ENCODE results near the gene MTHFD2L. TPM values are rescaled to one million over a fixed set of nuclear protein-coding genes. Genes with fewer than 3 reads are reported as not detected.
A peak's percentile ranks its signal among the peaks of the same experiment; 100 is the strongest.

MTHFD2L gene
- total RNA-seq, 2 donors from 2014 or later, result 5.8 to 26.9 TPM

DNA sequence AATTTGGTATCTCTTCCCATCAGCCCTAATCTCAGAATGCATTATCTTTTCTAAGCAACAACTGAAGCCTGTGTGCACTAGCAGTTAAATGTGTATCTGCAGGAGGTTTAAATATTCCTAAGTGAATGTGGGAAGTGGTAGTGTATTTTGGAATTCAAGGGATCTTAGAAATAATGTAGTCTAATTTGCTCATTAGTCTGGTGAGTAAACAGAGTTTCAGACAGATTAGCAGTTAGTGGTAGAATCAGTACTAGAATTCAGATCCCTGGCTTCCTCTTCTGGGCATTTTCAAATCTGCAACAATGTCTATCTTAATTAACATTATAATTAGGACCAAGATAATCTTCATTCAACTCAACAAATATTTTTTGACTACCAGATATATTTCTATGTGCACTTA, 47.2 kb upstream of the MTHFD2L start:
- TF ChIP-seq, protein P1, sequence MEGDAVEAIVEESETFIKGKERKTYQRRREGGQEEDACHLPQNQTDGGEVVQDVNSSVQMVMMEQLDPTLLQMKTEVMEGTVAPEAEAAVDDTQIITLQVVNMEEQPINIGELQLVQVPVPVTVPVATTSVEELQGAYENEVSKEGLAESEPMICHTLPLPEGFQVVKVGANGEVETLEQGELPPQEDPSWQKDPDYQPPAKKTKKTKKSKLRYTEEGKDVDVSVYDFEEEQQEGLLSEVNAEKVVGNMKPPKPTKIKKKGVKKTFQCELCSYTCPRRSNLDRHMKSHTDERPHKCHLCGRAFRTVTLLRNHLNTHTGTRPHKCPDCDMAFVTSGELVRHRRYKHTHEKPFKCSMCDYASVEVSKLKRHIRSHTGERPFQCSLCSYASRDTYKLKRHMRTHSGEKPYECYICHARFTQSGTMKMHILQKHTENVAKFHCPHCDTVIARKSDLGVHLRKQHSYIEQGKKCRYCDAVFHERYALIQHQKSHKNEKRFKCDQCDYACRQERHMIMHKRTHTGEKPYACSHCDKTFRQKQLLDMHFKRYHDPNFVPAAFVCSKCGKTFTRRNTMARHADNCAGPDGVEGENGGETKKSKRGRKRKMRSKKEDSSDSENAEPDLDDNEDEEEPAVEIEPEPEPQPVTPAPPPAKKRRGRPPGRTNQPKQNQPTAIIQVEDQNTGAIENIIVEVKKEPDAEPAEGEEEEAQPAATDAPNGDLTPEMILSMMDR (IDR thresholded peaks at IDR 0.05), result no peak
- ATAC-seq (ENCODE audit: insufficient number of reproducible peaks, low FRiP score, low read depth), result no peak
- peak overlapping the region; percentile 82 to 85 for H3K27ac ChIP-seq

DNA sequence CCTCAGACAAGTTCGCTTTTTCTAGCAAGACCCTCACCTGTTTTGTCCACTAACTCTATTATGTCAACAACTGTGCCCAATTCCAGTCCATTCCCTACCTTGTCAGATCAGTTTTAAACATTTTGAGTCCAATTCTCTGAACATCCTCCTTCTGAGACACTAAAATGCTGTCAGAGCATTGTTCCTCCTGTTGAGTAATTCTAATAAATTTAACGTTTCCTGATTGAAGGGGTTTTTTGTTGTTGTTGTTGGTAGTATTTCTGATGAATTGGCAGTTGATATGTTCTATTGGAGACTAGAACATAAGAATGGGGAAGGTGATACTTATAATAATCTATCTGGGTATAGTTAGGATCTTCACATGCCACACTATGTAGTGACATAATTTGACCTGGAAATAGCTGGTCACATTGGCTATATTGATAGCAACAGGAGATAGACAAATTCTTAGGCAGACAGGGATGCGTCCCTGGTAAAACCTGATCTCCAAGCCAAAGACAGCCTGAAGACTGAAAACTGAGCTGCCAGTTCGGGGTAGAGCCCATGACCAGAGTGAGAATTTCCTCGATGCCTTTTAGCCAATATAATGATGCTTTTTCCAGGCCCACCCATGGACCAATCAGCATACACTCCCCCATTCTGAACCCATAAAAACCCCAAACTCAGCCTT, 46.5 kb upstream of the MTHFD2L start:
- ATAC-seq (ENCODE audit: insufficient number of reproducible peaks, low FRiP score, low read depth) (no peak), DNase-seq (ENCODE audit: low spot score) (no peak)
- Histone ChIP-seq H3K36me3 (no peaks in the 10 kb centered on the region), H3K9me3 (no peaks in the 10 kb centered on the region), H3K4me3 (no peak overlapping the region), H3K27me3 (replicated peaks; ENCODE audit: insufficient read depth) (no peaks in the 10 kb centered on the region), H3K4me1 (ENCODE audit: control insufficient read depth in 1 of 2, low read depth in 2 of 2) (peaks cover 20 to 55% of the 10 kb centered on the region in 2 donors), H3K27ac (peak overlapping the region; percentile 60 to 85)
- TF ChIP-seq, protein P1 (IDR thresholded peaks at IDR 0.05), result no peak

More for the DNA sequence above, 47.2 kb upstream of the MTHFD2L start:
- Histone ChIP-seq H3K27me3 (replicated peaks; ENCODE audit: insufficient read depth) (no peaks in the 10 kb centered on the region), H3K9me3 (no peaks in the 10 kb centered on the region), H3K4me1 (ENCODE audit: control insufficient read depth in 1 of 2, low read depth in 2 of 2) (peaks cover 24 to 60% of the 10 kb centered on the region in 2 donors), H3K36me3 (no peaks in the 10 kb centered on the region), H3K4me3 (no peak overlapping the region)
- no peak for DNase-seq (ENCODE audit: low spot score)

DNA sequence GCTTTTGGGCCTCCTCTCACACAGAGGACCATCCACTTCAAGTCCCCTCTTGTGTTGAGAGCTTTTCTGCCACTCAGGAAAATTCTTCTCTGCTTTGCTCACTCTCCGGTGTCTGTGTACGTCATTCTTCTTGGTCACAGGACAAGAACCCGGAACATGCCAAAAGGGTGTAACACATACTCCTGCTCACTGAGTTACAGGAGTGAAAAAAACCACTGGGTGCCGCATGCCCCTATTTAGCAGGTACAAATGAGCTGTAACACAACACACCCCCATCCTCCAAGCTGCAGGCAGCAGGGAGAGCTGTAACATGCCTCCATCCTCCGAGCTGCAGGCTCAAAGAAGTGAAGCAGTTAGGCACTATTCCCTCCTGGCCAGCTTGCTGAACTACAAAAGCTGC, 45.9 kb upstream of the MTHFD2L start:
- Histone ChIP-seq H3K4me3 (no peak overlapping the region), H3K36me3 (no peaks in the 10 kb centered on the region), H3K27me3 (replicated peaks; ENCODE audit: insufficient read depth) (no peaks in the 10 kb centered on the region), H3K27ac (peak overlapping the region; percentile 60 to 85), H3K9me3 (no peaks in the 10 kb centered on the region), H3K4me1 (ENCODE audit: control insufficient read depth in 1 of 2, low read depth in 2 of 2) (peaks cover 25 to 58% of the 10 kb centered on the region in 2 donors)
- ATAC-seq (ENCODE audit: insufficient number of reproducible peaks, low FRiP score, low read depth) (peak; percentile 61), DNase-seq (ENCODE audit: low spot score) (peak; percentile 50)
- TF ChIP-seq, protein P1 (IDR thresholded peaks at IDR 0.05), result no peak

DNA sequence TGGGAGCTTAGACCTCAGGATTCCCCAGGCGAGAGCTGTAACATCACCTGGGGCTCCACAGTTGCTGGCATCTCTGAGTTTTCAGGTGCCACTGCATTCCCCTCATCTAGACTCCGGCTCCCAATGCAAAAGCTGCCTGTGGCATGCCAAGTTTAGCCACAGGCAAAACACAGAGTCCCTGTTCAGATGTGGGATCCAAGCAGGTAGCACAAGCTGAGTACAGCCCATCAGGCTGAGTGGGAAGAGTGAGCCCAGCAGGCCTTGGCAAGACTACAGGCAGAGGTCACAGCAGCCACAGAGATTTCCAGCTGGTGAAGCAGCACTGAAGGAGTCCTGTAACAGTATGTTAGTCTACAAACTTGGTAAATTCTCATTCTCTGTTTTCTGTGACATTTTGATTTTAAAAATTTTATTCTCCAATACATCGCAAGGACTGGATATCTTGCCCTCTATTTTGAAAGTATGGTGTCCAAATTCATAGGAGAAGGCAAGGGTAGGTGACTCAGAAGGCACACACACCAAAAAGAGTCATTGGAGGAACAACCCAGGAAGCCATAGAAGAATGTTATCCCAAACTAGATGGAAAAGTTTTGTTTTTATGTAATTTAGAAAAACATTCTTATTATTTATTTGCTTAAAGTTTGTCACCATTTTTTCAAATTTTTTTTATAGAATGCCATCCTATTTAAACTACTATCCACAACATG, 45.4 kb upstream of the MTHFD2L start:
- no peak for ATAC-seq (ENCODE audit: insufficient number of reproducible peaks, low FRiP score, low read depth)

DNA sequence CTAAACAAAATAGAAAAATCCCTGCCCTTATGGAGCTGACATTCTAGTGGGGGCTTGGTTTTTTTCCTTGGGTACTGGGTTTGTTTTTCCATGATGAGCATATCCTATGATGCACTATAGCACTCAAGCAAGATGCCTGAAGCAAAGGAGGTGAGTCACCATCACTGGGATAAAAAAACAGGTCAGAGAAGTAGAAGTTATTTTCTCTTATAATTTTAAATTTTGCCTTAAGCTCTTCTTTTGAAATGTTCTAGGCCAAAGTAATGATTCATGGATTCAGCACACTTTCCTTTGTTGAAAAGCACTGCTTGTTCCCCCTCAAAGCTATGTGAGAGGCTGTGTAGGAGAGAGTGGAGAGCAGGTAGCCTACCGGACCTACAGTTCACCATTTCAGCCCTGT, 43.7 kb upstream of the MTHFD2L start:
- no peak for DNase-seq (ENCODE audit: low spot score)
- TF ChIP-seq, protein P1 (IDR thresholded peaks at IDR 0.05), result no peak
- H3K27ac ChIP-seq, result no peak overlapping the region
- H3K9me3 ChIP-seq, result no peaks in the 10 kb centered on the region
- H3K27me3 ChIP-seq (replicated peaks; ENCODE audit: insufficient read depth), result no peaks in the 10 kb centered on the region
- no peak overlapping the region for H3K4me3 ChIP-seq
- peaks cover 27 to 64% of the 10 kb centered on the region in 2 donors for H3K4me1 ChIP-seq (ENCODE audit: control insufficient read depth in 1 of 2, low read depth in 2 of 2)
- no peaks in the 10 kb centered on the region for H3K36me3 ChIP-seq
- no peak for ATAC-seq (ENCODE audit: insufficient number of reproducible peaks, low FRiP score, low read depth)

More for the DNA sequence above, 45.4 kb upstream of the MTHFD2L start:
- no peaks in the 10 kb centered on the region for H3K9me3 ChIP-seq
- TF ChIP-seq, protein P1 (IDR thresholded peaks at IDR 0.05), result no peak
- peak overlapping the region; percentile 60 to 85 for H3K27ac ChIP-seq
- no peaks in the 10 kb centered on the region for H3K27me3 ChIP-seq (replicated peaks; ENCODE audit: insufficient read depth)
- DNase-seq (ENCODE audit: low spot score), result no peak
- H3K4me1 ChIP-seq (ENCODE audit: control insufficient read depth in 1 of 2, low read depth in 2 of 2), result peaks cover 31 to 64% of the 10 kb centered on the region in 2 donors
- H3K36me3 ChIP-seq, result no peaks in the 10 kb centered on the region
- no peak overlapping the region for H3K4me3 ChIP-seq

All from thoracic aorta (tissue), 2 donors.